22Rv1 (cell line): ENCODE results near the gene GADD45GIP1.

ENCODE experiments used
- H3K27ac ChIP-seq: fragments of 450-650 bp; 2 replicates; pipeline ENCODE4 v1.5.1; 2017
- CTCF ChIP-seq: fragments of 450-650 bp; IDR thresholded peaks from 2 replicates; pipeline ENCODE4 v1.5.1; 2017; ENCODE audit warnings: mild to moderate bottlenecking
- ZFX ChIP-seq: fragments of 450-650 bp; IDR thresholded peaks from 2 replicates; pipeline ENCODE4 v1.6.1; 2017; ENCODE audit warnings: antibody characterized with exemption, borderline replicate concordance

Gene GADD45GIP1

GRCh38 chr19:13001502-13002165 is 44.6 kb upstream of the GADD45GIP1 start:
- TF ChIP-seq CTCF (no peak), ZFX (no peak)

GRCh38 chr19:13001166-13001501 is 44.1 kb upstream of the GADD45GIP1 start:
- TF ChIP-seq CTCF: no peak
- no peak for TF ChIP-seq ZFX
- H3K27ac ChIP-seq: peak overlapping the region; percentile 99

More at GRCh38 chr19:13001502-13002165, 44.6 kb upstream of the GADD45GIP1 start:
- peak overlapping the region; percentile 99 for H3K27ac ChIP-seq

- TF ChIP-seq ZFX (no peak), CTCF (no peak)
- H3K27ac ChIP-seq: peak overlapping the region; percentile 99
Measured at GRCh38 chr19:12997967-12998940, 41.2 kb upstream of the GADD45GIP1 start.

GRCh38 chr19:12997179-12997966 is 40.4 kb upstream of the GADD45GIP1 start:
- H3K27ac ChIP-seq: peak overlapping the region; percentile 99
- TF ChIP-seq CTCF: no peak
- no peak for TF ChIP-seq ZFX

GRCh38 chr19:12996406-12997094 is 39.5 kb upstream of the GADD45GIP1 start:
- H3K27ac ChIP-seq: peak overlapping the region; percentile 99
- TF ChIP-seq ZFX (no peak), CTCF (peak; percentile 25)

GRCh38 chr19:12995596-12996405 is 38.8 kb upstream of the GADD45GIP1 start:
- TF ChIP-seq CTCF (no peak), ZFX (no peak)
- H3K27ac ChIP-seq: peak overlapping the region; percentile 99
